GOT3 (cell line): ENCODE measurements around the gene SETDB1.
A peak's percentile ranks its signal among the peaks of the same experiment; 100 is the strongest.

Source experiments
- DNase-seq: peaks from one replicate; lab custom pipeline; 2025; ENCODE audit warnings: mixed read lengths; lab: John Stamatoyannopoulos, UW

Gene SETDB1

GRCh38 chr1:150931773-150932172, 5.6 kb downstream of the SETDB1 start:
- DNase-seq, result no peak

DNA sequence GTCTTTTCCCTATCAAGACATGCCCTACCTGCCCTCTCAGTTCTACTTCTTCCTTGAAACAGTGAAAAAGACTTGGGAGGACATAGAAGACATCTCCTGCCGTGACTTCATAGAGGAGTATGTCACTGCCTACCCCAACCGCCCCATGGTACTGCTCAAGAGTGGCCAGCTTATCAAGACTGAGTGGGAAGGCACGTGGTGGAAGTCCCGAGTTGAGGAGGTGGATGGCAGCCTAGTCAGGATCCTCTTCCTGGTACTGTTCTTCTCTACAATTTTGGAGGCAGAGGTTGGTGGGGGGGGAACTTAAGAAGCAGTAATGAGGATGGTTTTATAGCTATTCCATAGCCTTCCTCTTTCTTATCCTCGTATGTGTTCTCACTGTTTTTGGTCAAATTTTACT, 18.7 kb downstream of the SETDB1 start:
- DNase-seq, result no peak

GRCh38 chr1:150954708-150955107, 28.5 kb downstream of the SETDB1 start:
- DNase-seq, result no peak

DNA sequence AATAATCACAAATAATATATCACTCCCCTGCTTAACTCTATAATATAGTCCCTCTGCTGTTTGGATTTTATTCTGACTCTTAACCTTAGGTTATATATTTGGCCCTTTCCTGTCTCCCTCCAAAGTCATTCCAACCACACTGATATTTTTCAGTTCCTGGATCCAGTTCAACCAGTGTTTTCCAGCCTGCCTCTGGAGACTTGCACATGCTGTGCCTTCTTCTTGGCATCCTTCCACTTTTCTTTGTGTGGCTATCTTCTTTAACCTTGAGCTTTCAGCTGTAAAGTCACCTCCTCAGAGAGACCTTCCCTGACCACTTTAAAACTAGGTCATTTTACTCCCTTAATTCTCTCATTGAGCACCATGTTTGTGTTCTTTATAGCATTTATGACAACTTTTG, 29.1 kb downstream of the SETDB1 start:
- DNase-seq, result no peak

DNA sequence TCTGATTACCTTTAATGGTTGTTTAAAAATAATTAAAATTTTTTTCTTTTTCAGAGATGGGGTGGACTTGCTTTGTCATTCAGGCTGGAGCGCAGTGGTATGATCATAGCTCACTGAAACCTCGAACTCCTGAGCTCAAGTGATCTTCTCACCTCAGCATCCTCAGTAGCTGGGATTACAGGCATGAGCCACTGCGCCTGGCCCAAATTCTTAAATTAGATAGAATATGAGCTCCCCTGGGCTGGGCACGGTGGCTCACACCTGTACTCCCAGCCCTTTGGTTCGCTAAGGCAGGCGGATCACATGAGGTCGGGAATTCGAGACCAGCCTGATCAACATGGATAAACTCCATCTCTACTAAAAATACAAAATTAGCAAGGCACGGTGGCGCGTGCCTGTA, 31.5 kb downstream of the SETDB1 start:
- no peak for DNase-seq

GRCh38 chr1:150960646-150961045, 34.5 kb downstream of the SETDB1 start:
- DNase-seq, result no peak

- no peak for DNase-seq
These were observed 35.6 kb downstream of the SETDB1 start for GRCh38 chr1:150961756-150962155.

DNA sequence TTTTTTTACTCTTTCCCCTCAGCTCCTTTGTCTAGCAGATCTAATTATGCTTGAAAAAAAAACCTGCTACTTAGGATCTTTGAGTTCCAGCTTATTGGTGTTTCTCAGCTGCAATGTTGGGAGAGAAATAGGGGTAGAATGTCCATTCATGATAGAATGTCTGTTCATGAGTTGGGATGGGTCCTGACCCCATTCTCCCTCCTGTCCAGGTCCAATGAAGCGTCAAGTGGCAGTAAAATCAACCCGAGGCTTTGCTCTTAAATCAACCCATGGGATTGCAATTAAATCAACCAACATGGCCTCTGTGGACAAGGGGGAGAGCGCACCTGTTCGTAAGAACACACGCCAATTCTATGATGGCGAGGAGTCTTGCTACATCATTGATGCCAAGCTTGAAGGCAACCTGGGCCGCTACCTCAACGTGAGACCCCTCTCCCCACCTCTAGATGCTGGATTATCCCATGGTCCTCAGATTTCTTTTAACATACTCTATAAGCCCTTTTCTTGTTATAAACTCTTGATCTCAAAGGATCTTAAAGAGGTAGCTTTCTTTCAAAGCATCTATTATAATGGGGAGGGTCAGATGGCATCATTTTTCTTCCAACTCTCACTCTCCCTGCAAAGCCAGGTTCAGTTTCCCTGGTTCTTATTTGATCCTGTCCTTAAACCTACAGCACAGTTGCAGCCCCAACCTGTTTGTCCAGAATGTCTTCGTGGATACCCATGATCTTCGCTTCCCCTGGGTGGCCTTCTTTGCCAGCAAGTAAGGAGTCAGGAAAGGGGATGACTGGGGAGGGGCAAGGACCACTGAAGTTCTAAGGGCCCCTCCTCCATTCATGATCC, 37.4 kb downstream of the SETDB1 start:
- DNase-seq, result no peak

DNA sequence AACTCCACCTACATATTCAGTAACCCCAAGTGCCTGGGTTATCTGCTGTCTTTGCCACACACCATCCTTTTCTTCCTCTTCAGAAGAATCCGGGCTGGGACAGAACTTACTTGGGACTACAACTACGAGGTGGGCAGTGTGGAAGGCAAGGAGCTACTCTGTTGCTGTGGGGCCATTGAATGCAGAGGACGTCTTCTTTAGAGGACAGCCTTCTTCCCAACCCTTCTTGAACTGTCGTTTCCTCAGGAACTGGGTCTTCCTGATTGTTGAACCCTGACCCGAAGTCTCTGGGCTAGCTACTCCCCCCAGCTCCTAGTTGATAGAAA, 38.0 kb downstream of the SETDB1 start:
- DNase-seq, result no peak

GRCh38 chr1:150965605-150966004, 39.4 kb downstream of the SETDB1 start:
- DNase-seq, result no peak

- DNase-seq, result no peak
These were observed 39.8 kb downstream of the SETDB1 start for GRCh38 chr1:150966011-150966410.

- DNase-seq, result no peak
These were observed 41.8 kb downstream of the SETDB1 start for GRCh38 chr1:150967936-150968335.

GRCh38 chr1:150968491-150968890, 42.3 kb downstream of the SETDB1 start:
- DNase-seq, result no peak

DNA sequence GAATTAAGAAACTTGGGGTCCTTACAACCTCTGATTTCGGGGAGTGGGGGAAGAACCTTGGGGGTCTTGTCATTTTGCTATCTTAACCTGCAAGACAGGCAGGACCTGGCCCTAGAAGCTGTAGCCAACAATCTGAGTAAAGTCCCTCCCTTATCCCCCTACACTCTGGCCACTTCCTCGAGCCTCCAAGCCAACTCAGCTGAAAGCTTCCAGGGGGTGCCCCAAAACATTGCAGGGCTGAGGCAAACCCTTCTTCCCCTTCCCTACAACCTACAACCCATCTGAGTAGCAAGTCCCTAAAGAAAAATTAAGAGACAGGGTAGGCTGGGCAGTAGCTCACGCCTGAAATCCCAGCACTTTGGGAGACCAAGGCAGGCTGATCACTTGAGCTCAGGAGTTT, 43.5 kb downstream of the SETDB1 start:
- DNase-seq, result no peak

- no peak for DNase-seq
These were observed 44.8 kb downstream of the SETDB1 start for GRCh38 chr1:150970808-150971582.

GRCh38 chr1:150971583-150972416, 45.6 kb downstream of the SETDB1 start:
- no peak for DNase-seq

DNA sequence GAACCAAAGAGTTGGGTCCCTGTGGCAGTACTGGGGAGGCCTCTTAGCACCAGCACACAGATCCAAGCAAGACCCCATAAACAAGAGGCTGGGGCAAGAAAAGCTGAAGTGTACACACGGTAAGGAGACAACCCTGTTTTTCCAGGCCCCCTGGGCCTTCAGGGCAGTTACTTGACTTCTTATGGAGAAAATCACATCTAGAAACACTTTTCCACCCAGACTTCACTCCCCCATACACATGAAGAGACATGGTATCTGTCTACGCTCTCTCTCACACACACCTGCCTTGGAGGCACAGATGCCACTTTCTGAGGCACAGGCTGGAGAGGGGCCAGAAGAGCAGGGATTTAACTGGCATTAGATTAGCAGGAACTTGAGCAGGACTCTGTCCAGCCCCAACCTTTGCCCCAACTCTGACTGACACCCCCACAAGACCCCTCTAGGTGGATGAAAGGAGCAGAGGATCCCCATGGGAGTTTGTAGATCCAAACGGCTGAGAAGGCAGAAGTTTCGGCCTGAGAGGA, 46.3 kb downstream of the SETDB1 start:
- no peak for DNase-seq

- no peak for DNase-seq
These were observed 47.2 kb downstream of the SETDB1 start for GRCh38 chr1:150973258-150973835.

GRCh38 chr1:150973836-150974579, 47.8 kb downstream of the SETDB1 start:
- DNase-seq, result no peak

DNA sequence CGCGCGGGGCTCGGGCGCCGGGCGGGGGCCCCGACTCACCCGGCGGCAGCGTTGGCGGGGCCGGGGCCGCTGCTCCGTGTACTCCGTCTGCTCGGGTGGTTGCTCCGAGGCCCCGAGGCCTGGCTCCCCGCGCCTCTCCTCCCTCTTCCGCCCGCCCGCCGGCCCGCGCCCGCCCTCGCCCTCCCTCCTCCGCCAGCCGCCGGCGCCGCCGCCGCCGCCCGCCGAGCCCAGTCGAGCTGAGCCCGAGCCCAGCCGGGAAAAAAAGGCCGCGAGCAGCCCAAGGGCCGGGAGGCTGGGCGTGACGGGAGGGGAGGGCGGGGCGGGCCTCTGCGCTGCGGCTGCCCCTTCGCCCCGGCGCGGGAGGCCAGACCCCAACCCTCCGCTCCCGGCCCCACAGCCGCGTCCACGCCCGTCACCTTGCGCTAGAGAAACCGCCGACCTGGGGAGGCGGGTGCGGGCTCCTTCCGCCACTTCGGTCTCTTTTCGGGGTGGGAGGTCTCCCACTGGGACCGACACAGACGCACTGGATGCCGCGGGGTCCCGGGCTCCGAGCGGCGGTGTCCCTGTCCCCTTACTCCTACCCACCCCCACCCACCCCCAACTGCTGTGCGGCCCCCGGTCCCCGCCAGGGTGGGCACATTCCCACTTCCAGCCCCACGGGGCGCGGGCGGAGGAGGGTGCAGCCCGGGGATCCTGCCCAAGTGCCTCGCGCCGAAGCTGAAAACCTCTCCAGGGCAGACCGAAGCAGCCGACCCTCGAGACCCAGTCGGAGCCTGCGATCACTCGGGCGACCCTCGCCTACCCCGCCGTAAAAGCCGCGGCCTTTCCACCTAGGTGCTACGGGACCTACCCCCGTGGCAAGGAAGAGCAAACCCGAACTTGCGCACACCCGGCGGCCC, 48.7 kb downstream of the SETDB1 start, which contains the start of gene CERS2:
CERS2 (minus strand) TSS at position 256 of the 899 bp plus-strand sequence. CDS start 5,745 bp downstream, outside the sequence.
- peak; percentile 50 for DNase-seq
